ENCODE results near the gene TMEM52.

Gene TMEM52

GRCh38 chr1:1919304-1920056 is 401 bp upstream of the TMEM52 start:
- no peak overlapping the region for H3K9ac ChIP-seq (ENCODE audit: low read depth, low read length)
- 0 out of 2 replicates have a peak, but pooled peaks cover 4% of the 10 kb centered on the region for H3K27me3 ChIP-seq (ENCODE audit: control insufficient read depth, insufficient read depth, low read length)
- no peaks in the 10 kb centered on the region for H3K36me3 ChIP-seq (ENCODE audit: control insufficient read depth, insufficient read depth, low read length)
- H3K27ac ChIP-seq (ENCODE audit: low read depth, low read length), result peak overlapping the region; percentile 75
- H3K4me1 ChIP-seq (ENCODE audit: control insufficient read depth, insufficient read depth, low read length), result peaks cover 8% of the 10 kb centered on the region; the same call in 1 of the 2 replicates
- no peaks in the 10 kb centered on the region for H3K9me3 ChIP-seq (ENCODE audit: control insufficient read depth, insufficient read depth, low read length)
- H3K4me3 ChIP-seq (ENCODE audit: low read depth, low read length), result peak overlapping the region; percentile 66

GRCh38 chr1:1917995-1918900 is 831 bp downstream of the TMEM52 start:
- Histone ChIP-seq H3K36me3 (ENCODE audit: control insufficient read depth, insufficient read depth, low read length) (no peaks in the 10 kb centered on the region), H3K27me3 (ENCODE audit: control insufficient read depth, insufficient read depth, low read length) (0 out of 2 replicates have a peak, but pooled peaks cover 4% of the 10 kb centered on the region), H3K4me1 (ENCODE audit: control insufficient read depth, insufficient read depth, low read length) (peaks cover 8% of the 10 kb centered on the region; the same call in 1 of the 2 replicates), H3K4me3 (ENCODE audit: low read depth, low read length) (peak overlapping the region; percentile 66), H3K9me3 (ENCODE audit: control insufficient read depth, insufficient read depth, low read length) (no peaks in the 10 kb centered on the region), H3K27ac (ENCODE audit: low read depth, low read length) (peak overlapping the region; percentile 75), H3K9ac (ENCODE audit: low read depth, low read length) (peak overlapping the region; percentile 41)

- Histone ChIP-seq H3K27ac (ENCODE audit: low read depth, low read length) (no peak overlapping the region), H3K4me1 (ENCODE audit: control insufficient read depth, insufficient read depth, low read length) (peaks cover 8% of the 10 kb centered on the region; the same call in 1 of the 2 replicates), H3K27me3 (ENCODE audit: control insufficient read depth, insufficient read depth, low read length) (0 out of 2 replicates have a peak, but pooled peaks cover 4% of the 10 kb centered on the region), H3K36me3 (ENCODE audit: control insufficient read depth, insufficient read depth, low read length) (no peaks in the 10 kb centered on the region), H3K4me3 (ENCODE audit: low read depth, low read length) (no peak overlapping the region), H3K9me3 (ENCODE audit: control insufficient read depth, insufficient read depth, low read length) (no peaks in the 10 kb centered on the region), H3K9ac (ENCODE audit: low read depth, low read length) (no peak overlapping the region)
Measured at GRCh38 chr1:1917304-1917976, 1.6 kb downstream of the TMEM52 start.

- H3K4me3 ChIP-seq (ENCODE audit: low read depth, low read length), result no peak overlapping the region
- H3K36me3 ChIP-seq (ENCODE audit: control insufficient read depth, insufficient read depth, low read length), result no peaks in the 10 kb centered on the region
- H3K4me1 ChIP-seq (ENCODE audit: control insufficient read depth, insufficient read depth, low read length), result peaks cover 8% of the 10 kb centered on the region; the same call in 1 of the 2 replicates
- H3K9me3 ChIP-seq (ENCODE audit: control insufficient read depth, insufficient read depth, low read length), result no peaks in the 10 kb centered on the region
- H3K27me3 ChIP-seq (ENCODE audit: control insufficient read depth, insufficient read depth, low read length), result 0 out of 2 replicates have a peak, but pooled peaks cover 4% of the 10 kb centered on the region
- no peak overlapping the region for H3K9ac ChIP-seq (ENCODE audit: low read depth, low read length)
- no peak overlapping the region for H3K27ac ChIP-seq (ENCODE audit: low read depth, low read length)
Measured at GRCh38 chr1:1916851-1917251, 2.2 kb downstream of the TMEM52 start.

GRCh38 chr1:1915911-1916840 is 2.9 kb downstream of the TMEM52 start:
- Histone ChIP-seq H3K9ac (ENCODE audit: low read depth, low read length) (no peak overlapping the region), H3K36me3 (ENCODE audit: control insufficient read depth, insufficient read depth, low read length) (no peaks in the 10 kb centered on the region), H3K4me1 (ENCODE audit: control insufficient read depth, insufficient read depth, low read length) (peaks cover 8% of the 10 kb centered on the region; the same call in 1 of the 2 replicates), H3K9me3 (ENCODE audit: control insufficient read depth, insufficient read depth, low read length) (no peaks in the 10 kb centered on the region), H3K4me3 (ENCODE audit: low read depth, low read length) (no peak overlapping the region), H3K27ac (ENCODE audit: low read depth, low read length) (no peak overlapping the region), H3K27me3 (ENCODE audit: control insufficient read depth, insufficient read depth, low read length) (0 out of 2 replicates have a peak, but pooled peaks cover 4% of the 10 kb centered on the region)

- Histone ChIP-seq H3K36me3 (ENCODE audit: control insufficient read depth, insufficient read depth, low read length) (no peaks in the 10 kb centered on the region), H3K27me3 (ENCODE audit: control insufficient read depth, insufficient read depth, low read length) (0 out of 2 replicates have a peak, but pooled peaks cover 4% of the 10 kb centered on the region), H3K4me3 (ENCODE audit: low read depth, low read length) (no peak within 1 kb of the TSS), H3K9ac (ENCODE audit: low read depth, low read length) (no peak within 1 kb of the TSS), H3K4me1 (ENCODE audit: control insufficient read depth, insufficient read depth, low read length) (peaks cover 8% of the 10 kb centered on the region; the same call in 1 of the 2 replicates), H3K27ac (ENCODE audit: low read depth, low read length) (no peak within 1 kb of the TSS), H3K9me3 (ENCODE audit: control insufficient read depth, insufficient read depth, low read length) (no peaks in the 10 kb centered on the region)
Measured at GRCh38 chr1:1914971-1915692, 3.9 kb downstream of the TMEM52 start, which contains the start of gene CALML6. Gene CALML6, plus strand, starts transcription at chr1:1915260. Its CDS starts 21 bp downstream, at chr1:1915281.

- 0 out of 2 replicates have a peak, but pooled peaks cover 4% of the 10 kb centered on the region for H3K27me3 ChIP-seq (ENCODE audit: control insufficient read depth, insufficient read depth, low read length)
- H3K9me3 ChIP-seq (ENCODE audit: control insufficient read depth, insufficient read depth, low read length), result no peaks in the 10 kb centered on the region
- H3K4me3 ChIP-seq (ENCODE audit: low read depth, low read length), result no peak overlapping the region
- H3K36me3 ChIP-seq (ENCODE audit: control insufficient read depth, insufficient read depth, low read length), result no peaks in the 10 kb centered on the region
- no peak overlapping the region for H3K9ac ChIP-seq (ENCODE audit: low read depth, low read length)
- no peak overlapping the region for H3K27ac ChIP-seq (ENCODE audit: low read depth, low read length)
- peaks cover 9% of the 10 kb centered on the region; the same call in 1 of the 2 replicates for H3K4me1 ChIP-seq (ENCODE audit: control insufficient read depth, insufficient read depth, low read length)
Measured at GRCh38 chr1:1914101-1914970, 4.7 kb downstream of the TMEM52 start.

- Histone ChIP-seq H3K4me1 (ENCODE audit: control insufficient read depth, insufficient read depth, low read length) (peaks cover 4% of the 10 kb centered on the region; the same call in 1 of the 2 replicates), H3K36me3 (ENCODE audit: control insufficient read depth, insufficient read depth, low read length) (no peaks in the 10 kb centered on the region), H3K4me3 (ENCODE audit: low read depth, low read length) (no peak overlapping the region), H3K27me3 (ENCODE audit: control insufficient read depth, insufficient read depth, low read length) (no peaks in the 10 kb centered on the region), H3K27ac (ENCODE audit: low read depth, low read length) (no peak overlapping the region), H3K9me3 (ENCODE audit: control insufficient read depth, insufficient read depth, low read length) (no peaks in the 10 kb centered on the region), H3K9ac (ENCODE audit: low read depth, low read length) (no peak overlapping the region)
Measured at GRCh38 chr1:1911350-1912041, 7.6 kb downstream of the TMEM52 start.
